Ramos (cell line): ENCODE data around the gene COX20.
"Not testable (repeated sequence)": the region's sequence is repeated elsewhere in the genome, so short reads cannot be mapped to it uniquely, and the experiment has no call there.

Source experiments
- in situ Hi-C: fragments of 300-500 bp; cut with MboI; formaldehyde crosslinking; loops from one replicate; pipeline ENCODE4 v1.14.3; 2022; ENCODE audit warnings: low sequenced_read_pairs; ENCODE audit not compliant: unreplicated experiment

Gene COX20

GRCh38 chr1:244835276-244836134 lies at the start of gene COX20:
COX20 (plus strand) TSS chr1:244835658; CDS start chr1:244835715, 57 bp downstream.
- in situ Hi-C loops = no loop called here

- in situ Hi-C loops = no loop called here
Measured at GRCh38 chr1:244788493-244789275, 46.8 kb upstream of the COX20 start.

GRCh38 chr1:244789276-244789580 lies 46.2 kb upstream of the COX20 start:
- in situ Hi-C loops = no loop called here

- in situ Hi-C loops = no loop called here
Measured at GRCh38 chr1:244789731-244790130, 45.7 kb upstream of the COX20 start.

DNA sequence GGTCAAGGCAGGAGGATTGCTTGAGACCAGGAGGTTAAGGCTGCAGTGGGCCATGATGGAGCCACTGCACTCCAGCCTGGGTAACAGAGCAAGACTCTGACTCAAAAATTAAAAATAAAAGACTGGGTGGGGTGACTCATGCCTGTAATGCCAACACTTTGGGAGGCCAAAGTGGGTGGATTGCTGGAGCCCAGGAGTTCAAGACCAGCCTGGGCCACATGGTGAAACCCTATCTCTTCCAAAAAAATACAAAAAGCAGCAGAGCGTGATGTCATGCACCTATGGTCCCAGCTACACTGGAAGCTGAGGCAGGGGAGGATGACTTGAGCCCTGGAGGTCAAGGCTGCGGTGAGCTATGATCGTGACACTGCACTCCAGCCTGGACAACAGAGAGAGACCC lies 44.4 kb upstream of the COX20 start:
- in situ Hi-C loops = no loop called here

DNA sequence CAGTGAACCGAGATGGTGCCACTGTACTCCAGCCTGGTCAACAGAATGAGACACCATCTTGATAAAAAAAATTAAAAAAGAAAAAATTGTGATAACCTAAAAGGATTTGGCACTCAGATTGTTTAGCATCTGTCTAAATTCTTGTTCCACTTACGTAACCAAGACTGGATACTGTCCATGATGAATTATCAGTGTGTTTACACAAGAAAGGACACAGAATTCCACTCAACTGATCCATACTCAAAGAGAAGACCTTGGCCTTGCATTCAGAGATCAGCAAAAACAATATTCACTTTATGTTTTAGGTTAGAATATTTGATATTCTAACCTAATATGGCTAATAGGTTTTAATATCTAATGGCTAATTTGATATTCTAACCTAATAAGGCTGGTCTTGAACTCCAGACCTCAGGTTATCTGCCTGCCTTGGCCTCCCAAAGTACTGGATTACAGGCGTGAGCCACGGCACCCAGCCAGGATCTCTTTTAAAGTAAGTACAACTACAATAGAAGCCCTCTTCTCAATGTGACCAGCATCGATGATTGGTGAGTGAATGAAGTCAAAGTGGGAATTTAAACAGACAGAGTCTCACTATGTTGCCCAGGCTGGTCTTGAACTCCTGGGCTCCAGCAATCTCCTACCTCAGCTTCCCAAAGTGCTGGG lies 43.1 kb upstream of the COX20 start:
- in situ Hi-C loops = no loop called here

- in situ Hi-C loops = no loop called here
Measured at GRCh38 chr1:244794071-244794470, 41.4 kb upstream of the COX20 start.

DNA sequence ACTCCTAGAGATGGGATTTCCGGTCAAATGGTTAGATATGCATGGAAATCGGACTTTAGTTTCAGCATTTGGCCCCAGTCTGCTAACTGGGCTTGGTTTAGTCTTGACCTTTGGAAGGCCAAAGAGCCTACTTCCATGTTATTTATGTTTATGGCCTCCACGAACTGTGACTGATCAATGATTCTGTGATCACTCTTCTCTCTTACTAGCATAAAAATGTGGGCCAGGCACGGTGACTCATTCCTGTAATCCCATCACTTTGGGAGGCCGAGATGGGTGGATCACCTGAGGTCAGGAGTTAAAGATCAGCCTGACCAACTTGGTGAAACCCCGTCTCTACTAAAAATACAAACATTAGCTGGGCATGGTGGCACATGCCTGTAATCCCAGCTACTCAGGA lies 40.9 kb upstream of the COX20 start:
- in situ Hi-C loops = not testable (repeated sequence)

DNA sequence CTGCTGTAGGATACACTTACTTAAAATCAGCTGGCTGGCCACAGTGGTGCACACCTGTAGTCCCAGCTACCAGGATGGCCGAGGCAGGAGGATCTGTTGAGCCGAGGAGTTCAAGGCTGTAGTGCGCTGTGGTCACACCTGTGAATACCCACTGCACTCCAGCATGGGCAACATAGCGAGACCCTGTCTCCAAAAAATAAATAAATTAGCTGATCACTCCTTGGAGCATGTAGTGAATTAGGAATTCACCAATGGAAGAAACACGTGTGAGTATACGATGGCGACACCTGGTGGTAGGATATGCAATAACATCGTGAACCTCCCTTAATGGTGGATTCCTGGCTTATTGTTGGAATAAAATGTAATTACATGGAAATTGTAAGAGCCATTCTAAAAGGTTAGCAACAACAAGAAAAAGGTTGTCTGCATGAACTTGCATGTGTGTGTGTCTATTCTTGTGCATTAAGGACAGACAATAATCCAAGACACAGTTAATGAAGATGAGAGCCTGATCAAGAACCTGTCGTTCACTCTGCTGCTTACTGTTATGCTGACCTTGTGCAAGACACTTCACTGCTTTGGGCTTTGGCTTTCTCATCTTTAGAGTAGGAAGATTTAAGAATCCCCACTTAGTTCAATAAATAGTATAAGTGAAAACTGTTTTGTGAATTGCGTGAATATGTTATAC lies 38.6 kb upstream of the COX20 start:
- in situ Hi-C loops = loop anchor here (5.0 kb wide), 2 partner anchors 195 to 245 kb away; no protein-coding TSS in a partner anchor

DNA sequence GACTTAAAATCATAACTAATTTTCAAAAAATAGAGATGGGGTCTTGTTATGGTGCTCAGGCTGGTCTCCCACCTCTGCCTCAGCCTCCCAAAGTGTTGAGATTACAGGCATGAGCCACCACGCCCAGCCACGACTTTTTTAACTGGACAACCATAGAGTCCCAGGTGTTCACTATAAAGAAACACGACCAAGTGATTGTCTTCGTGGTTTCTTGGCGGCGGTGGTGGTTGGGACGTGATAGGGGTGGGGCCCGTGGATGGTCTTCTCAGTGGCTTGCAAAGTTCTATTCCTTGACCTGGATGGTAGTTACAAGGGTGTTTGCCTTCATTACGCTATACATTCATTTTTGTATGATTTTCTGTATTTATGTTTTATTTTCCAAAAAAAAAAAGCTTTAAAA lies 34.6 kb upstream of the COX20 start:
- in situ Hi-C loops = no loop called here

- in situ Hi-C loops = no loop called here
Measured at GRCh38 chr1:244801246-244801645, 34.2 kb upstream of the COX20 start.

DNA sequence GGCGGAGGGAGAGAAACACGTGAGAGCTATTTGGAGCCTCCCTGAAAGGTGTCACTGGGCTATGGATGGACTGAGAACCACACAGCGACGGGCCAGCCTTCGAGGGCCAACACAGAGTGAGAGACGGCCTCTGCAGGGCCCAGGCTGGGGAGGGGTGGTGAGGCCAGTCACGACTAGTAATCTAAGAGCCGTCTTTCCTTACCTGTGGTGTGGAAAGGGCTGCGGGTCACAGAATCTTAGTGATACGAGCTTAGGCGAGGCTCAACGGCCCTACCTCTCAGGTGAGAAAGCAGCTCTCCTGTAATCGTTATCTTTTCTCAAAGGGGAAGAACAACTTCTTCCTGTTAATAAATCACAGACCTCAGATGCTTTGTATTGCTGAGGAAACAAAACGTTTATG lies 33.4 kb upstream of the COX20 start:
- in situ Hi-C loops = no loop called here

GRCh38 chr1:244802556-244803239 lies 32.8 kb upstream of the COX20 start:
- in situ Hi-C loops = no loop called here

DNA sequence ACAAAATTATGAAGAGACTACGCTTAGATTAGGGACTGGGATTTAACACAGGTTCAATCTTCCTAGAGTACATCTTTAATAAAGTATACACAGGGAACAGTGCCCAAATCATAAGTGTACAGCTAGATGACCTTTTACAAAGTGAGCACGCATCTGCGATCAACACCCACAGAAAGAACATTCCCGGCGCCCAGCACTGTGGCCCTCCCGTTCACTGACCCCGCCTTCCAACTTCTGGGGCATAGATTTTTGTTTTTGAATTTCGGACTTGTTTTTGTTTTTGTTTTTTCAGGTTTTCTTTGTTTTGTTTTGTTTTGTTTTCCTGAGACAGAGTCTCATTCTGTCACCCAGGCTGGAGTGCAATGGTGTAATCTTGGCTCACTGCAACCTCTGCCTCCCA lies 30.6 kb upstream of the COX20 start:
- in situ Hi-C loops = no loop called here

DNA sequence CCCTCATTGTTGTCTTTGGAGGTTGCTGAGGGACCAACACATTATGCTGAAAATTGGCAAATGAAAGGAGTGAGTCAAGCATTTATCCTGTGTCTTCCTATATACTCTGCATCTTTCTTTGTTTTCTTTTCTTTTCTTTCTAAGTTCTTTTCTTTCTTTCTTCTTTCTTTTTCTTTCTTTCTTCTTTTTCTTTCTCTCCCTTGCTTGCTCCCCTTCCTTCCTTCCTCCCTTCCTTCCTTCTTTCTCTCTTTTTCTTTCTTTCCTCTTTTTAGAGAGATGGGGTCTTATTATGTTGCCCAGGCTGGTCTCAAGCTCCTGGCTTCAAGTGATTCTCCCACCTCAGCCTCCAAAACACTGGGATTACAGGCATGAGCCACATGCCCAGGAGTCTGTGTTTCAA lies 28.3 kb upstream of the COX20 start:
- in situ Hi-C loops = no loop called here

DNA sequence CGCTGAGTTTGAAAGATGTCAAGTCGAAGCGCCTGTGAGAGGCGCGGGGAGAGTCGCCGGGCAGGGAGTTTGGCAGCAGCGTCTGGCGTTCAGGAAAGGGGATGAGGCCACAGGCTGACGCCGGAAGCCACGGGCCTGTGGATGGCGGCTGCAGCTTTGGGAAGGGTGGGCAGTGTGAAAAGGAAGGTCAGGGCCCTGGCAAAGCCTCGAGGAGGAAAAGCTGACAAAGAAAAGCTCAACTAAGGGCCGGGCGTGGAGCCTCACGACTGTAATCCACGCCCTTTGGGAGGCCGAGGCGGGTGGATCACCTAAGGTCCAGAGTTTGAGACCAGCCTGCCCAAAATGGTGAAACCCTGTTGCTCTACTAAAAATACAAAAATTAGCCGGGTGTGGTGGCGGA lies 25.2 kb upstream of the COX20 start:
- in situ Hi-C loops = no loop called here

- in situ Hi-C loops = no loop called here
Measured at GRCh38 chr1:244813327-244813726, 22.1 kb upstream of the COX20 start.

DNA sequence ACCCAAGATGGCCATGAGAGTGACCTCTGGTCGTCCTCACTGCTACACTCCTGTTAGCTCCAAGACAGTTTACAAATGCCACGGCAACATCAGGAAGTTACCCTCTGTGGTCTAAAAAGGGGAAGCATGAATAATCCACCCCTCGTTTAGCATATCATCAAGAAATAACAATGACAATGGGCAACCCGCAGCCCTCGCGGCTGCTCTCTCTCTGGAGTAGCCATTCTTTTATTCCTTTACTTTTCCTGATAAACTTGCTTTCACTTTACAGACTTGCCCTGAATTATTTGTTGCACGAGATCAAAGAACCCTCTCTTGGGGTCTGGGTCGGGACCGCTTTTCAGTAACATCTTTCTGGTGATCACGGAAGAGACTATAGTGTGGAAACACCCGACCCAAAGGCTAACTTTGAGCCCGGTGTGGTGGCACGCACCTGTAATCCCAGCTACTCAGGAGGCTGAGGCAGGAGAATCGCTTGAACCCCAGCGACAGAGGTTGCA lies 19.8 kb upstream of the COX20 start:
- in situ Hi-C loops = no loop called here

DNA sequence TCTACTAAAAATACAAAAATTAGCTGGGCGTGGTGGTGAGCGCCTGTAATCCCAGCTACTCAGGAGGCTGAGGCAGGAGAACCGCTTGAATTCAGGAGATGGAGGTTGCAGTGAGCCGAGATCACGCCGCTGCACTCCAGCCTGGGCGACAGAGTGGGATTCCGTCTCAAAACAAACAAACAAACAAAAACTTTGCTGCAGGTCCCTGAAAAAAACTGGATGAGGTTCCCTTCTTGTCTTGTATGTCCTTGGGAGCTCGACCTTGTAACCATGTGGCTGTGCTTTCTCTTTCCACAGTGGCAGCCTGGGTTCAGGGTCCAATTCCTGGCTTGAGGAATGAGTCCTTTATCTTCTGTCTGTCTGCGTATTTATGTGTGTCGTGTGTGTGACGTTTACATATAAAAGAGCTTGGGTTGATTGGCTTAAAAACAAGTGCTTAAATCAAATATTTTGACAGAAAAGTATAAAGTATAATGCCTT lies 18.0 kb upstream of the COX20 start:
- in situ Hi-C loops = no loop called here

DNA sequence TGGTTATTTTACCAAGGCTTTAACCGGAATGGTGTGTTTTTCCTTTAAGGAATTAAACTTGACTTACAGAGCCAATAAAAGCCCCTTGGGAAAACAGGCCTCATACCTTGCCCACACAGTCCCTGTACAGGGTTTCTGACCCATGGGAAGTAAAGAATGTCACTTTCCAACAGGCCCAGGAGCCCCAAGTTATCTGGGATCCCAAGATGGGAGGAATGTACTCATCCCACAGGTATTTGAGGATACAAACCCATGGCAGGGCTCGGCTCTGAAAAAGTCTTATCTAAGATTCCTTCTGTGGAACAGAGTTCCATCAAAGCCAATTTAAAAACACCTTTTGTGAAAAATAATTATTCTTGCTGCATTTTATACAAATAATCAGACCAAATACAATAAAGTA lies 15.3 kb upstream of the COX20 start:
- in situ Hi-C loops = no loop called here
